IPS-18a (cell line): ENCODE results near the gene DTWD2.
"Not testable (repeated sequence)": the region's sequence is repeated elsewhere in the genome, so short reads cannot be mapped to it uniquely, and the experiment has no call there.

Experiments used
- H3K27ac ChIP-seq: one replicate; pipeline ENCODE4 v1.5.1; 2013; ENCODE audit warnings: low read length
- H3K27me3 ChIP-seq: one replicate; pipeline ENCODE4 v1.6.1; 2013; ENCODE audit warnings: mild to moderate bottlenecking, low read length; ENCODE audit not compliant: control insufficient read depth, insufficient read depth
- H3K36me3 ChIP-seq: one replicate; pipeline ENCODE4 v1.6.1; 2013; ENCODE audit warnings: low read depth, low read length; ENCODE audit not compliant: control insufficient read depth
- H3K4me1 ChIP-seq: one replicate; pipeline ENCODE4 v1.6.1; 2013; ENCODE audit warnings: low read depth, low read length; ENCODE audit not compliant: control insufficient read depth
- H3K4me3 ChIP-seq: one replicate; pipeline ENCODE4 v1.5.1; 2013; ENCODE audit warnings: low read length
- H3K9ac ChIP-seq: one replicate; pipeline ENCODE4 v1.6.1; 2013; ENCODE audit warnings: mild to moderate bottlenecking, low read length, moderate library complexity
- H3K9me3 ChIP-seq: one replicate; pipeline ENCODE4 v1.6.1; 2013; ENCODE audit warnings: low read depth, low read length; ENCODE audit not compliant: control insufficient read depth

DTWD2 gene

DNA sequence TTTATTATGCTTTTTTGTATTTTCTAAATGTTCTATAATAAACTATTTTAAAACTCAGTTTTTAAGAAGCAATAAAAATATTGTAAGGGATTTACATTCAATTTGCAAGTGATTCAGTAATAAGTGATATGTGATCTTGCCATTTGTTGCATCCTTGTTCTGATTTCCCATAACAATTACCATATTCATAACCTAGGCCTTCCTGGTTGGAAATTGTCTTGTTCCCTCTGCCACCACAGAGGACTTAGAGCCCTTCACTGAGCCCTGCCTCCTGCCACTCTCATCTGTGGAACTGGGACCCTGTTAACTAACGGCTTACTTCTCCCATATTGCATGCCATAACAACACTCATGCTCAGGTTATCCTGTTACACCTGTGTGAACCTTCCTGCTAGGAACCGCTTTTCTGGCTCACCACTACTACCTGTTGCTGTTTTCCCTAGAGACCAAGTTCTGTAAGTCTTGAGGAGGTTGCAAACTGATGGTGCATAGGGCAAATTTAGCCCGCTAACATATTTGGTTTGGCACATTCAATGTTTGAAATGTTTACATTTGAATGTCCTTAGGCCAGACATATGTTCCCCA lies 32.9 kb upstream of the DTWD2 start:
- Histone ChIP-seq H3K9ac (no peak overlapping the region), H3K27ac (no peak overlapping the region)

DNA sequence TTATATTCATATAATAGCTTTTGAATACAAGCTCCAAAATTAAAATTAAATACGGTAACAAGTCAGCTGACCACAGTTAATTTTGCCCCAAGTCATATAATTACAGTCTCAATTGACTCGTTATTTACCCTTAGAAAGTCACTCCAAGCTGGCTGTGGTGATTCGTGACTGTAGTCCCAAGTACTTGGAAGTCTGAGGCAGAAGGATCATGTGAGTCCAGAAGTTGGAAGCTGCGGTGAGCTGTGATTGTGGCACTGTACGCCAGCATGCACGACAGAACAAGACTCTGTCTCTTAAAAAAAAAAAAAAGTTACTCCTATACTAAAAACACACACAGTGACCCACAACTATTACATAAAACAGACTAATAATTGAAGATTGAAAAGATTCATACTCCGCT lies 31.6 kb upstream of the DTWD2 start:
- H3K27ac ChIP-seq = no peak overlapping the region

More for the DNA sequence above, 32.9 kb upstream of the DTWD2 start:
- no peaks in the 10 kb centered on the region for H3K27me3 ChIP-seq
- no peaks in the 10 kb centered on the region for H3K4me1 ChIP-seq
- H3K4me3 ChIP-seq = no peak overlapping the region
- no peaks in the 10 kb centered on the region for H3K9me3 ChIP-seq
- H3K36me3 ChIP-seq = no peaks in the 10 kb centered on the region

DNA sequence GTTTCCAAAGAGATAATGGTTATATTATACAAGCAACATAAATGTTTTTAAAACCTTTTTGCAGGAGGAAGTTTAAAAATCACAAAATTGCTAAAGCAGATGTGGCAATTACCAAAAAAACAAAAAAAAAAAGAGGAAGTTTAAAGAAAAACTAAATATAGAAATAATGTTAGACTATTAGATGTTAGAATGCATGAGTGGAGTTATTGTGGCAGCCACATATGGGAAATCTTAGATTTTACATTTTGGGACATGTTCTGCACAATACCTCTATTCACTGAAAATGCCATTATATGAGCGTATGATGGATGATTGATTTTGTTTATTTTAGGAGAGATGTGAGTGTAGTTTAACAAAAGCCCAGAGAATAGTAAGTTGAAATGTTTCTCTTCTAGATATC lies 31.2 kb upstream of the DTWD2 start:
- H3K27ac ChIP-seq = no peak overlapping the region
- no peaks in the 10 kb centered on the region for H3K27me3 ChIP-seq
- no peak overlapping the region for H3K9ac ChIP-seq
- no peak overlapping the region for H3K4me3 ChIP-seq
- H3K36me3 ChIP-seq = no peaks in the 10 kb centered on the region
- H3K4me1 ChIP-seq = no peaks in the 10 kb centered on the region
- no peaks in the 10 kb centered on the region for H3K9me3 ChIP-seq

More for the DNA sequence above, 31.6 kb upstream of the DTWD2 start:
- no peak overlapping the region for H3K9ac ChIP-seq
- H3K4me3 ChIP-seq = no peak overlapping the region
- no peaks in the 10 kb centered on the region for H3K36me3 ChIP-seq
- no peaks in the 10 kb centered on the region for H3K27me3 ChIP-seq
- H3K4me1 ChIP-seq = no peaks in the 10 kb centered on the region
- H3K9me3 ChIP-seq = no peaks in the 10 kb centered on the region

DNA sequence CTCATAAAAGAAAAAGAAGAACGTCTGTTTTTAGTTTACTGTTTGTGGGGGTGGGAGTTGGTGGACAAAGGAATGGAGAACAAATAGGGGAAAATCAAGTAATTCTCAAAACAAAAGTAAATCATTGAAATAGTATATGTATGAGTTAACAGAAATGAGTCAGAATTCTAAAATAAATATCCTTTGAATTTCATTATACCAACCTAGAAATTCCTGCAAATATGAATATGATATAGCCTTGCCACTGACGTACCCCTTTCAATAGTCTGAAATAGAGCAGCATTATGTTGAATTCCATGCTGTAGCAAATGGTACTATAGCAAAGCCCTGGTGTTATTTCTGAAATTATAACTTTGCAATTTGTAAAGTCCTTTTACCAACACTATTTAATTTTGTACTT lies 29.6 kb upstream of the DTWD2 start:
- Histone ChIP-seq H3K27ac (no peak overlapping the region), H3K27me3 (no peaks in the 10 kb centered on the region), H3K9me3 (no peaks in the 10 kb centered on the region), H3K36me3 (no peaks in the 10 kb centered on the region), H3K4me3 (no peak overlapping the region), H3K9ac (no peak overlapping the region), H3K4me1 (no peaks in the 10 kb centered on the region)

- Histone ChIP-seq H3K27ac (no peak overlapping the region), H3K9ac (no peak overlapping the region), H3K4me1 (no peaks in the 10 kb centered on the region), H3K36me3 (no peaks in the 10 kb centered on the region), H3K27me3 (no peaks in the 10 kb centered on the region), H3K9me3 (no peaks in the 10 kb centered on the region), H3K4me3 (no peak overlapping the region)
These were observed 27.9 kb upstream of the DTWD2 start for GRCh38 chr5:119016125-119016774.

GRCh38 chr5:119011186-119011585 lies 22.8 kb upstream of the DTWD2 start:
- Histone ChIP-seq H3K36me3 (no peaks in the 10 kb centered on the region), H3K27ac (no peak overlapping the region), H3K9ac (no peak overlapping the region), H3K4me3 (no peak overlapping the region), H3K27me3 (no peaks in the 10 kb centered on the region), H3K4me1 (no peaks in the 10 kb centered on the region), H3K9me3 (no peaks in the 10 kb centered on the region)

DNA sequence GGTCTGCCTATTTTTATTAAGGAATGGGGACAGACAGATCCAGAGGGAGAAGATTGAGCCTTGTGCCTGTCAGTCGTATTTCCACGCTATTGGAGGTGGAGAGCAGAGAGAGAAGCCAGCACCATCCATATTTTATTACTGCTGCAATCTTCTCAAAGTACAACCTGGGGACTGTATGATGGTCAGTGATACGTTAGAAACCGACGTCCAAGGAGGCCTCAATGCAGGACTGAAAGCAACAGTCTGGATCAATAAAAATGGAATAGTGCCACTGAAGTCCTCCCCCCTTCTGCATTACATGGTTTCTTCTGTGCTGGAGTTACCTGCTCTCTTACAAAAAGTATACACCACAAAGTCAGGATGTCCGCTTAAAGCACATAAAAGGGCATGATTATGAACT lies 21.9 kb upstream of the DTWD2 start:
- Histone ChIP-seq H3K9me3 (no peaks in the 10 kb centered on the region), H3K27ac (no peak overlapping the region), H3K4me1 (no peaks in the 10 kb centered on the region), H3K9ac (no peak overlapping the region), H3K27me3 (no peaks in the 10 kb centered on the region), H3K4me3 (no peak overlapping the region), H3K36me3 (no peaks in the 10 kb centered on the region)

- no peak overlapping the region for H3K4me3 ChIP-seq
- no peak overlapping the region for H3K9ac ChIP-seq
- H3K36me3 ChIP-seq = no peaks in the 10 kb centered on the region
- no peaks in the 10 kb centered on the region for H3K9me3 ChIP-seq
- no peaks in the 10 kb centered on the region for H3K27me3 ChIP-seq
- no peak overlapping the region for H3K27ac ChIP-seq
- no peaks in the 10 kb centered on the region for H3K4me1 ChIP-seq
These were observed 20.8 kb upstream of the DTWD2 start for GRCh38 chr5:119009131-119009530.

GRCh38 chr5:118999696-119000095 lies 11.3 kb upstream of the DTWD2 start:
- H3K36me3 ChIP-seq = no peaks in the 10 kb centered on the region
- H3K4me3 ChIP-seq = no peak overlapping the region
- no peak overlapping the region for H3K9ac ChIP-seq

DNA sequence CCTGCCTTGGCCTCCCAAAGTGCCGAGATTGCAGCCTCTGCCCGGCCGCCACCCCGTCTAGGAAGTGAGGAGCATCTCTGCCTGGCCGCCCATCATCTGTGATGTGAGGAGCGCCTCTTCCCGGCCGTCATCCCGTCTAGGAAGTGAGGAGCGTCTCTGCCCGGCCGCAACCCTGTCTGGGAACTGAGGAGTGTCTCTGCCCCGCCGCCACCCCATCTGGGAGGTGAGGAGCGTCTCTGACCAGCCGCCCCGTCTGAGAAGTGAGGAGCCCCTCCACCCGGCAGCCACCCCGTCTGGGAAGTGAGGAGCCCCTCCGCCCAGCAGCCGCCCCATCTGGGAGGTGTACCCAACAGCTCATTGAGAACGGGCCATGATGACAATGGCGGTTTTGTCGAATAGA lies 10.5 kb upstream of the DTWD2 start:
- H3K27ac ChIP-seq, H3K27me3 ChIP-seq, H3K36me3 ChIP-seq, H3K4me1 ChIP-seq, H3K9ac ChIP-seq, H3K4me3 ChIP-seq: not testable (repeated sequence)
- peaks cover 32% of the 10 kb centered on the region for H3K9me3 ChIP-seq

More at GRCh38 chr5:118999696-119000095, 11.3 kb upstream of the DTWD2 start:
- H3K27me3 ChIP-seq = no peaks in the 10 kb centered on the region
- H3K4me1 ChIP-seq = no peaks in the 10 kb centered on the region
- no peak overlapping the region for H3K27ac ChIP-seq
- H3K9me3 ChIP-seq = peaks cover 32% of the 10 kb centered on the region

DNA sequence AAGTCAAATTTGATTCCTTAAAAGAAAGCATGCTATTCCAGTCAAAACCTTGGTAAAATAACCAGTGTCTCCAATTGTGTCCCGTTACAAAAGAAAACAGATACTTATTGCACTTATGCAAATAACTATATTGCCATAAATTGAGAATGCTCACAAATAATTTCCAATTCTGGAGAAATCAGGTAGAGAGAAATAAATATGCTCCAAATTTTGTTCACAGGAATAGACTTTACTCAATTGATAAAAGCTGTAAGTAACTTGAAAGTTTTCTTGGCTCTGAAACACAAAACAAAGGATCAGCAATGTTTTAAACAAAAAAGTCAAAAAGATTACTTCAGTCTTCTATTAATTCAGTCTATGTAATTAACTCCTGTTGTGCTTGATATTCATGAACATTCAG lies 7.8 kb upstream of the DTWD2 start:
- H3K27me3 ChIP-seq = no peaks in the 10 kb centered on the region
- H3K27ac ChIP-seq = no peak overlapping the region
- H3K36me3 ChIP-seq = no peaks in the 10 kb centered on the region
- no peaks in the 10 kb centered on the region for H3K4me1 ChIP-seq
- H3K4me3 ChIP-seq = no peak overlapping the region
- peaks cover 32% of the 10 kb centered on the region for H3K9me3 ChIP-seq
- H3K9ac ChIP-seq = no peak overlapping the region

DNA sequence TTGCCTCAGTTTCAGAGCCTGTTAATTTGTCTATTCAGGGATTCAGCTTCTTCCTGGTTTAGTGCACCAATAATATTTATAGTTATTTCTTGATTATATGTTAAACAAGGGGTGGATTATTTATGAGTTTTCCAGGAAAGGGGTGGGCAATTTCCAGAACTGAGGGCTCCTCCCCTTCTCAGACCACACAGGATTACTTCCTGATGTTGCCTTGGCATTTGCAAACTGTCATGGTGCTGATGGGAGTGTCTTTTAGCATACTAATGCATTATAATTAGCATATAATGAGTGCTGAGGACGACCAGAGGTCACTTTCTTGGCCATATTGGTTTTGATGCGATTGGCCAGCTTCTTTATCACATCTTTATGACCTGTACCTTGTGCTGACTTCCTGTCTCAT lies 6.2 kb upstream of the DTWD2 start:
- H3K4me3 ChIP-seq = no peak overlapping the region
- H3K27ac ChIP-seq = no peak overlapping the region
- no peaks in the 10 kb centered on the region for H3K4me1 ChIP-seq
- H3K9ac ChIP-seq = no peak overlapping the region
- H3K36me3 ChIP-seq = no peaks in the 10 kb centered on the region
- peaks cover 21% of the 10 kb centered on the region for H3K9me3 ChIP-seq
- no peaks in the 10 kb centered on the region for H3K27me3 ChIP-seq
